Right ventricle myocardium superior (tissue), 1 donor: ENCODE data around the gene PPFIA4. TPM values are rescaled to one million over a fixed set of nuclear protein-coding genes. Genes with fewer than 3 reads are reported as not detected.
"Not testable (repeated sequence)": the region's sequence is repeated elsewhere in the genome, so short reads cannot be mapped to it uniquely, and the experiment has no call there.

Experiments used
- ATAC-seq: fragments of 200-7000 bp; cut with Tn5 transposase; one replicate; pipeline ENCODE4 v1.9.1; 2020; ENCODE audit warnings: mild to moderate bottlenecking; ENCODE audit not compliant: poor library complexity
- DNase-seq: peaks from one replicate; pipeline ENCODE4 v3.0.0-alpha.2; 2020
- intact Hi-C: fragments of 100-400 bp; cut with DNase I; formaldehyde crosslinking; loops from one replicate; pipeline ENCODE4 v1.11.2; 2022
- total RNA-seq: library from RNA; stranded (reverse); fragmentation: NEBNext Ultra II Directional; extraction: Animal tissue kit (Norgen Biotek cat#: 25700); gene quantifications from one replicate; pipeline ENCODE4 v1.2.1, GENCODE V29; 2021
- donor health status: DM: no; HTN: yes; CAD: no; lungs with severe emphysema.

Gene PPFIA4
- total RNA-seq, 1 donor from 2014 or later, result 19.3 TPM

DNA sequence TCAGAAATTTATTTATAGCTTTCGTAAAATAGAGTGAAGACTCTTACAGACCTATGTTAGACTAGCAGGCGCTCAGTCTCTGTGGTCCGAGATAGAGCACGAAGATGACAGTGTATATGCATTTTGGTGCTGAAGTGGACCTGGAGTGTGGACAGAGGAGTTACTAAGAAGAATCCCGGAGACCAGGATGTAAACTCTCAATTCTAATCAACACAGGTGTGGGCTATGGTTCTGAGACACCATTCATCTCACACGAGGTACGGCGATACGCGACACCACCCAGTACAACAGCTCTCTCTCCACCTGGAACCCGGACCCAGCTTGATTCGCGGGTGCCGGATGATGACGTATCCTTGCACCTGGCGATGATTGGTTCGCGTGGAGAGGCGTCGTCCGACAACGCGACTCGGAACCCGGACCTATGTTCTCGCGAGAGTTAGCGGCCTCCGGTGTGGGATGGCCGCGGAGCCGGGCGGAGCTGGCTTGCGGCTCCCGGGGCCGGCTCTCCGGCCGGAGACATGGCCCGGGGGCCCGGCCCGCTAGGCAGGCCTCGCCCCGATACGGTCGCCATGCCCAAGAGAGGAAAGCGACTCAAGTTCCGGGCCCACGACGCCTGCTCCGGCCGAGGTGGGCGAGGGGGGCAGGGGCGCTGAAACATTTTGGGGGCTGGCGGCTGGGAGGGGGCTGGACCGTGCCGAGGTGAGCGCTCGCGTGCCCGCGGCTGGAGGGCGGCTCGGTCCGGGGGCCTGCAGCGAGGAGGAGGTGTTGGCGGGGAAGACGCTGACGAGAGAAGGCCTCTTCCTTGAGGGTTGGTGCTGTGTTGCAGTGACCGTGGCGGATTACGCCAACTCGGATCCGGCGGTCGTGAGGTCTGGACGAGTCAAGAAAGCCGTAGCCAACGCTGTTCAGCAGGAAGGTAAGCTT, 19.1 kb upstream of the PPFIA4 start, which contains the start of gene TMEM183A:
Gene TMEM183A (plus strand): TSS at position 427 of the 924 bp plus-strand sequence. CDS start 92 bp downstream, at position 519.
- peak; percentile 99 for ATAC-seq
- intact Hi-C loops, result no loop called here

DNA sequence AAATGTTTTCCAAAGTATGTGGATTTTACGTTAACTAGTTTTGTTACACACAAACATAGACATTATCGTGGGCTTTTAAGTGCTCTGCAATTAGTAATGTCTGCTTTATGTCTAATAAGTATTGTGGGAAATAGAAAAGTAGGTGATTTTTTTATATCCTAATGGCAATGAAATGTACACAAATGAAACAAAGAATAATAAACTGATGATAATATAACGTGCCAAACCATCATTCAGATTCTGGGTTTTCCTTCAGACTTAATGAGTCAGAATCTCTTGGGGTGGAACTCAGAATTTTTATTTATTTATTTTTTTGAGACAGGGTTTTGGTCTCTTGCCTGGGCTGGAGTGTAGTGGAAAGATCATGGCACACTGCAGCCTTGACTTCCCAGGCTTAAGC, 17.1 kb upstream of the PPFIA4 start:
- intact Hi-C loops, result no loop called here
- no peak for ATAC-seq
- no peak for DNase-seq

More for the DNA sequence above, 19.1 kb upstream of the PPFIA4 start, which contains the start of gene TMEM183A:
- DNase-seq, result peak; percentile 97

DNA sequence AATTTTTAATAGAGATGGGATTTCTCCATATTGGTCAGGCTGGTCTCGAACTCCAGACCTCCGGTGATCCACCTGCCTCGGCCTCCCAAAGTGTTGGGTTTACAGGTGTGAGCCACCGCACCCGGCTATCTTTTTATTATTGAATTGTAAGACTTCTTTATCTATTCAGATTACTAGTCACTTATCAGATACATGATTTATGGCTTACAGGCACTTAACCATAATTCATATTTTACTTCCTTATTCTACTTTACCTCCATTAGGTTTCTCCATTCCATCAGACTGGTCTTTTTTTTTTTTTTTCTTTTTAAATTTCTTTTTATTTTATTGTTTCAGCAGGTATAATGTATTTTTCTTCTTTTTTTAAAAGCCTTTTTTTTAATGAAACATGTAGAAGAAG, 14.7 kb upstream of the PPFIA4 start:
- intact Hi-C loops, result no loop called here
- no peak for ATAC-seq
- no peak for DNase-seq

DNA sequence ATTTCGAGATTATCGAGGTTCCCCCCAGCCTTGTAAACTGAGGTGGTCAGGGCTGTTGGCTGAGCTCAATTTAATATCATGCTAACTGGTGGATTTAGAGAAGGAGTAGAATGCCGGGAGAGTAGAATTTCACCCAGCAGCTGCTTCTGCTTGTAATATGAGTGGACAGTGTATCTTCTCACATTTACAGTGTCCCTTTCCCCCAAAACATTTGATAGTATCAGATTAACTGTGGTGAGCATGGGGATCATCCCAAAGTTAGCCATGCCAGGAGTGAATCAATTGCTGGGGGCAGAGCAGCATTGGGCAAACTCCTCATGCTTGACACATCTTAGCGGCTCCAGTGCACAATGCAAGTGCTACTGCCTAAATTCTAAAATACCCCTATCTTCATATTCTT, 9.2 kb upstream of the PPFIA4 start:
- intact Hi-C loops, result no loop called here
- no peak for ATAC-seq
- no peak for DNase-seq

DNA sequence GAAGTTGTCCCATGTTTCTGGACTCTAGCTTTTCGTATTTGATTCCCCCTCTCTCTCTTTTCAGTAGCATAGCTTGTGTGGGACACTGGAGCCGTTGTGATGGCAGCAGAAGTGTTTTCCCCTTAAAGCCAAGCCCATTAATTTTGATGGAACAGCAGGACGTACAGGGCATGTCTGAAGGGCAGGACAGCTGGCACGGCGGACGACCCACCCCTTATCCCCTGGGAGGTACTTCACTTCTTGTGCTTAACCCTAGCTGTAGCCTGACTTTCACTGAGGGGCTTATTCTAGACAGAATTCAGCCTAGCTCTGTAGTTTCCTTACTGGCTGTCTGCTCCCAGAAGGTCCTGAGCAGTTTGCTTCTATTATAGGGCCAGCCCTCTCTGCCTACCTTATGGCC, 8.6 kb upstream of the PPFIA4 start:
- intact Hi-C loops, result no loop called here
- DNase-seq (no peak), ATAC-seq (no peak)

DNA sequence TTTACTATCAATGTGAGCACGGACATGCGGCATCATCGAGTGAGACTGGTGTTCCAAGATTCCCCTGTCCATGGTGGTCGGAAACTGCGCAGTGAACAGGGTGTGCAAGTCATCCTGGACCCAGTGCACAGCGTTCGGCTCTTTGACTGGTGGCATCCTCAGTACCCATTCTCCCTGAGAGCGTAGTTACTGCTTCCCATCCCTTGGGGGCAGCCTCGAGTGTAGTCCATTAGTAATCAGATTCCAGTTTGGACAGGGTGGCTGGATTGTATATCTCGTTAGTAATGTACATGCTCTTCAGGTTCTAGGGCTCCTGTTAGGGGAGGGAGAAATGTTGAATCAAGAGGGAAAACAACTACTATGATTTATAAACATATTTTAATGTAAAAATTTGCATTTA, 3.4 kb upstream of the PPFIA4 start:
- intact Hi-C loops, DNase-seq, ATAC-seq: not testable (repeated sequence)

DNA sequence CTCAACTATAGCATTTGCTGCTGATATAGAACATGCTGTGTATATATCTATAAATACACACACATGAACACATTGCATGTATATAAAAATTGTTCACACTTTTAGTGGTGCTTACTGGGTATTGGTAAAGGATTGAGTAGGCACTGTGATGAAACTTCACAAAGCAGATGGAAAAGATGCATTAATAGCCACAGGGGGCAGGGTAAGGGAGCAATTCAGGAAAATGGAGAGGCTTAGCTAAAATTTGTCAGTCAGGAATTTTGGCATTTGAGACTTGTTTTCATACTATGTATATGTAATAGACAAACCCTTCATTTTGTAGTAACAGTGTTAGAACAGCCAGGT, 633 bp upstream of the PPFIA4 start:
- DNase-seq (no peak), ATAC-seq (no peak)
- intact Hi-C loops, result no loop called here

DNA sequence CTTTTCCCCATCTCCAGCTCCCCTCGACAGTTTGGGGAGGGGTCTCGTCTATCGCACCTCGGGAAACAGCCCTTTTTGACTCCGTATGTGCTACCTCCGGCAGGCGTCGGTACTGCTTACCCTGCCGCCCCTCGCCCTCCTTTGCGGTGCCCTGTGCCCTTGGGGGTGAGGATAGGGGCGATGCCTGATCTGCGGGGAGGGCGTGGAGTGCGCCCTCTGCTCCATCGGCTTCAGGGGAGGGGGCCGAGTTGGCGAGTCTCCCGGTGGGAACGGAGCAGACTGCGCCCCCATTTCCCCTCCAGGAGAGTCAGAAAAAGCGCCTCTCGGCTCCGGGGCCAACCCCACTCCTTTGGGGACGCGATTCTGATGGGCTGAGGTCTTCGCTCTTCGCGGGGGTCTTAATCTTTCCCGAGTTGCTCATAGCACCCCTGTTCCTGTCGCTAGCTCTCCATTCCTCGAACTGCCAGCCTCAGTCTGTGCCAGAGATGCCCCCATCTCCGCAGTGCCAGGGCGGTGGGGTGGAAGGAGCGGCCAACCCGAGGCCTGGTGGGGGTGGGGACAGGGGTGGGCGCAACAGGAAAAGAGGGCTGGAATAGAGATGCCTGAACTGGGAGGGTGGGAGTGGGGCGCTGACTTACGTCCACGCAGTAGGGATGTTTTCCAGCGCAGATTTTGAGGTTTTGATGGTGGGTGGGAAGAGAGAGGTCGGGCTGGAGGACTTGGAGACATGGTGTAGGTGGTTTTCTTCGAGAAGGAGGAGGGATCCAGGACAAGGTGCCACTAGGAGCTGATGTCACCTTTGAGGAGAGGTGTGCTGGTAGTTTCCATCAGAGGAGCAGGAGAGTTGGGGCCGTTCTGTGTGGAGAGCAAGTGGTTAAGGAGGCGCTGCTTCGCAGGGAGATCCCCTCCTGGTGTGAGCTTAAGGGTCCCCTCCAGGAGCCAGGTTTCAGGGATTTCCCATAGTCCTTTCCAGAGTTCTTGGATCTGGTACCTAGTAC, 674 bp downstream of the PPFIA4 start:
- ATAC-seq (peak; percentile 11), DNase-seq (no peak)
- intact Hi-C loops, result no loop called here

DNA sequence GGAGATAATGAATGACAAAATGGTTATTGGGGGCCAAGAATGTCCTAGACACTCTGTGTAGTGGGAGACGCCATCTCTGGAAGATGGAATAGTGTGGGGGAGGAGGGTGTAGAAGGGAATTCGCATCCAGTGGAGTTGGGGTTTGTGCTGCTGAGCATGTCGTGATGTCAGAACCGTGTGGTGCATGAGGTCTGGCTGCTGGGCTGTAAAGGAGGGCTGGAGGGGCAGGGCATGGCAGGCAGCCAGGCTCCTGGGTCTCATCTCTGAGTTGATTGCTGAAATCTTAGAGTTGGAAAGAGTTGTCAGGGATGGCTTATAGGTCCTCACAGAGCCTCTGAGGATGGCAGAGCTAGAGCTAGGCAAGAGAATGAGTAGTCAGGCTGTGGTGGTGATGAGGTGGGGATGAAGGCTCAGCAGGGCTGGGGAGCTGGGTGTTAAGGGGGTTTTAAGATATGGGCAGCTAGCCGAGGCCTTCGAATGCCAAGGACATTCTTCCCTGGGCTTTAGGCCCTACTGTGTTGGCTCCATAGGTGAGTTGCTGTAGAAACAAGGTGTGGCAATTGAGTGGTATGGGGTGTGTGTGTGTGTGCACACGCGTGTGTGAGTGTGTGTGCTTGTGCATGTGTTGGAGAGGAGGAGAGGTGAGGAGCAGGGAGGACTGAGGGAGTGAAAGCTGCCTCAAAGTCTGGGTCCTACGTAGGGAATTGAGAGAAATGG, 1.9 kb downstream of the PPFIA4 start:
- intact Hi-C loops, result no loop called here
- no peak for DNase-seq
- ATAC-seq, result no peak

DNA sequence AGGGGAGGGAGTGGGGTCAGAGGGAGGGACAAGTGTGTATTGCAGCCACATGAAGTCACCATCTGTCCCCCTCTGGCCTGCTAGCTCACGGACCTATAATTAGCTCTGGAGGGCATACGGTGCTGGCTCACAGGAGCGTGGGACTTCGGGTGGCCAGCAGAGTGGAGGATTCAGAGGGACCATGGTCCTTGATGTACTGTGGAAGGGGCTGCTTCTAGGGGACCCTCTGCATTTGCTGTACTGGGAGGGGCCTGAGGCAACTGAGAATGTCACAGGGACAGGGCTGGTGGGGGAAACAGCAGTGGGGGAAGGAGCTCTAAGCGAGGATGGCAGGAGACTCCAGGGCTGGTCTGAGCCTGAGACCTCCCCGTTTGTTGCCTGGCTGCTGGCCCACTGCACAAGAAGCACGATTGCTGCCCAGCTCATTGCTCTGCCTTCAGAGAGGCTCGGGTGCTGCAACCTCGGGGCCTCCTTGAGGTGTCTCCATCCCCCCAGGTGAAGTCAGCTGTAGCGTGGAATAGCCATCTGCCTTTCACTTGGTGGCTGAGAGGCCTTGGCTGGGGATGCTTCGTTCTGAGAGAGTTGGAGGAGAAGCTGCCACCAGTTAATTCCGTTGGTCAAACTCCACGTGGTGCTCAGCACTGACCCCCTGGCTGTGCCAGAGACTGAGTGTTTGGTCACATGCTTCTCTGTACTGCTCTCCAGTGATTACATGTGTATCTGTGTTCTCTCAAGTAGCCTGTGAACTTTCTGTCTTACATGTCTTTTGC, 2.7 kb downstream of the PPFIA4 start:
- ATAC-seq (peak; percentile 60), DNase-seq (no peak)
- intact Hi-C loops, result no loop called here

DNA sequence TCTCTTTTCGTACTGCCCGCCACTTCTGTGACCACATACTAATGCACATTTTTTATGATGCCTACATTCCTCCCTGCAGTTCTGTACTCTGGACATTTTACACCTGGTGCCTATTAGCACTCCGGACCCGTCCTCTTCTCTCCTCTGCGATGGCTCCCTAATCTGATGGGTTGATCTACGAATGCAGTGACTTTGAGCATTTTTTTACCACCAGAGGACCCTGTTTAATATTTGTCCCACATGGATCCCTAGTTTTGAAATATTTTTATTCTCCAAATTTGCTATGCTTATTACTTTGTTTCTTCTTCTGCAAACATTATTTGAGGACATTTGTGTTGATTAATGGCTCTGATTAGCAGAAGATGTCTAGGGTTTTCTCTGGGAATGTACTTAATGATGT, 5.2 kb downstream of the PPFIA4 start:
- no peak for DNase-seq
- intact Hi-C loops, result no loop called here
- ATAC-seq, result no peak

DNA sequence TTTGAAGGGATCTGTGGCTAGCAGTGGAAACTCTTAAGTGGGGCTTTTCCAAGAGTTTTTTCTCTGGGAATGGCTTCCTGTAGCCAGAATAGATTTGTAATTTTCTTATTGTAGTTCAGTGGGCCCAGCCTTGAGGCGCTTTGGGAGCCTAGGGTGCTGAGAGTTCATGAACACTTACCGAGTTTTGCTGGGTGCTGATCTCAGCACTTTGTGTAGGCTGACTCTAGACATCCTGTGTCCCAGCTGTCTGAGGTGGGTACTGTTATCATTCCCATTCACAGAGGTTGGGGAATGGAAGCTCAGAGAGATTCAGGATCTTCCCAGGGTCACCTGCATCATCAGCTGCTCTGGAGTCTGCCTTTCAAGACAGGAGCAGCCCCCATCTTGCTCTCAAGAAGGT, 7.0 kb downstream of the PPFIA4 start:
- intact Hi-C loops, result no loop called here
- DNase-seq (no peak), ATAC-seq (no peak)

DNA sequence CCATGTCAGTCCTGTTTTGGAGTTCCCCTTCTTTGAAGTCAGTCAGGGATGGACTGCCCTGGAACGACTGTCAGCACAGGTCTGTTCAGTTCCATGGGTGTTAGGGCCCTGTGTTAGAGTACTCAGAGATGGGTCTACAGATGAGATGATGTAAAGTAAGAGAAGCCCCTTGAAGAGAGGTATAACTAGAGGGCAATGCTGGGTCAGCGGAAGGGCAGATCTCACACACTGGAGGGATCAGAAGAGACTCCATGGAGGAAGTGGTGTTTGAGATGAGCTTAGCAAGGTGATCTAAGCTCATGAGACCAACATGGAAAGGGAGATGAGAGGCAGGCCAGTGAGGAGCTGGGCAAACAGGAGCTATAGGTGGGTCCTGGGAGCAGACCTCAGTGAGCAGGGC, 7.6 kb downstream of the PPFIA4 start:
- no peak for ATAC-seq
- no peak for DNase-seq
- intact Hi-C loops, result no loop called here

DNA sequence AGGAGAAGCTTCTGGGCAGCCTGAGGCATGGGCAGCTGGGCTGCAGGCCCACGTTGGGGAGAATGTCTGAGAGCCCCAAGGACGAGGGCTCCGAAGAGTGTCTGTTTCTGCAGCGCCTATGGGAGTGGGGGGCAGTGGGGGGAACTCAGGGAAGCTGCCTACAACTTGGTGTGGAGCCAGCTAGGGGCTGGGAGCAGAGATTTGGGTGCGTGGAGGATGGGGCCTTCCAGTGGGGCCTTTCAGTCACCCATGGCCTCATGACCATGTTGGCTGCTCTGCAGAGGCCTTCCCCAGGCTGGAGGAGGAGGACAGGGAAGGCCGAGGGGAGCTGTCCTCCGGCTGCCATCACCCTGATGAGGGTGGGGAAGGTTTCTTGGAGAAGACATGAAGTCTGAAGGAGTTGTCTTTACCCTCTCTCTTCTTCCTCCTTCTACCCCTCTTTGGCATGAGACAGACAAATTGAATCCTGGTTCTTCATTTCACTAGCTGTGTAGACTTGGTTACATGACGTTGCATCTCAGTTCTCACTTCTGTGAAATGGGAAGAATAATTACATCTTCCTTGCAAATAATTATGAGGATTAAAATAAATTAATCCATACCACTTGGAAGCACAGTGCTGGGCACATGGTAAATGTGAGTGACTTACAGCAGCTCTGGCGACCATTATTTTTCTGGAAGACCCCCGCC, 8.3 kb downstream of the PPFIA4 start:
- no peak for DNase-seq
- no peak for ATAC-seq
- intact Hi-C loops, result loop anchor here (5.0 kb wide), 1 partner anchor 233 kb away; no protein-coding TSS in a partner anchor

DNA sequence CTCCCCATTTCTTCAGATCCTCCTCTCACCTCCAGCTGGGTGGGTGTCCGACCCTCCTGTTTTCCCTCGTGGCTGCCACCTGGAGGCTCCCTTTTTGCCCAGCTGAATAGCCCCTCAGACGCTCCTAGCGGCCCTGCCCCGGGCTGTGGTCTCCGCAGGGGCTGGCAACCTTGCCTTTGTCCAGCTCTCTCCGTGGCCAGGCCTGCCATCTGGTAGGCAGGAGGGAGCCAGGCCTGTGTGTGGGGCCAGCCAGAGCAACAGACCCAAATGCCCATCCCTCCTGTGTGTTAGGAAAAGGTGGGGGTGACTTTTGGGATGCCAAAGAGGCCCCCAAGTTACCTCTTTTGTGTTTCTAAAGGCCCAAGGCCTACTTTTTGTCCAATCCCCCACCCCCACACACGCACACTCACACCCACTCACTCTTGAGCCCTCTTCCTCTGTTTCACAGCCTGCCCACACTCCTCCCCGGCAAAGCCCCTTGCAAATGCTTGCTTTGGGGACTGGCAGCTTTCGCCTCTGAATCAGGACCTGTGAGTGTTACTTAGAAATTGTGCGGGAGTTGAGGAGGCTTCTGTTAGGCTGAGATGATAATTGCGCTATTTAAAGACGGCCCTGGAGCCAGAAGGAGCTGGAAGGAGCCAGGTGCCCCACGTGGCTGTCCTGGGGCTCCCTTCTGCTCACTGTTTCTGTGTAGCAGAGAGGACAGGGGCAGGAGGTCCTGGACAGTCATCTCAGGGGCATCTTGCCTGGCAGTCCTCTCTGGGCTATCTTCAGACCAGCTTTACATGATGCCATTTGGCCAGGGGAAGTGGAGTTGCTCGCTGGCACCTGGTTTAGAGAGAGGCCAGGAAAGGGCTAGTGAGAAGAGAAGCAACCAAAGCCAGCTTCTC, 9.1 kb downstream of the PPFIA4 start:
- ATAC-seq (no peak), DNase-seq (no peak)
- intact Hi-C loops, result loop anchor here (5.0 kb wide), 1 partner anchor 232 kb away; no protein-coding TSS in a partner anchor

DNA sequence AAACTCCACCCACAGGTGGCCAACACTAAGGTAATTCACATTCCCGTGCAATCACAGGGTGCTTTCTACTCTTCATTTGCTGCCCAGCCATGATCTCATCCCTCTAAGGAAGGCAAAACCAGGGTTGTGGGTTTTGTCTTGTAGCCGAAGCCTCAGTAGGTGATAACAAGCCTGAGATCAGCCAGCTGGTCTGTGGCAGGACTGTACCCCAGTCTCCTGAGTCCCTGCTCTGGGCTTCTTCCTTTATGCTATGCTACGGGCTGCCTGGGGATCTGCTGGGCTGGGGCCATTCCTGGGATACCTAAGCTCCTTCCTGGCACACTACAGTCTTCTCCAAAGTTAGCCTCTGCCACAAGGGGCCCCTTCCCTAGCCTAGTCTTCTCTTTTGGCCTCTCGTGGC, 9.8 kb downstream of the PPFIA4 start:
- ATAC-seq (no peak), DNase-seq (no peak)
- intact Hi-C loops, result loop anchor here (5.0 kb wide), 1 partner anchor 231 kb away; no protein-coding TSS in a partner anchor
